ENCODE data around the gene FGF2.

DNA sequence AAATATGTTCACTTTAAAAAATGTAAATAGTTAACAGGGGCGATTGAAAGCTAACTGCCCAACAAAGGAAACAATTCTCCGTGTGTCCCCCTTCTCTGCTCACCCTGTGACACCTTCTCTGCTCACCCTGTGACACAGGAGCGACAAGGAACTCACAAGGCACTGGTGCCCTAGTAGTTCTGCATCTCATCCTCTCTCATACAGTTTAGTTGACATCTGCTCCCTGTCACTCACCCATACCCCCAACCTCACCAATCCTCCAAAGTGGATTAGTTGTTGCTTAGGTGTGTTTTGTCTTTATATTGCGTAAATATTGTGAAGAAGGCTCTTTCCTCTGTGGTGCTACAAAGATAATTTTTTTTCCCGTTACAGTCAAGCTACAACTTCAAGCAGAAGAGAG lies 49.3 kb downstream of the FGF2 start:
- TF ChIP-seq, protein P1, sequence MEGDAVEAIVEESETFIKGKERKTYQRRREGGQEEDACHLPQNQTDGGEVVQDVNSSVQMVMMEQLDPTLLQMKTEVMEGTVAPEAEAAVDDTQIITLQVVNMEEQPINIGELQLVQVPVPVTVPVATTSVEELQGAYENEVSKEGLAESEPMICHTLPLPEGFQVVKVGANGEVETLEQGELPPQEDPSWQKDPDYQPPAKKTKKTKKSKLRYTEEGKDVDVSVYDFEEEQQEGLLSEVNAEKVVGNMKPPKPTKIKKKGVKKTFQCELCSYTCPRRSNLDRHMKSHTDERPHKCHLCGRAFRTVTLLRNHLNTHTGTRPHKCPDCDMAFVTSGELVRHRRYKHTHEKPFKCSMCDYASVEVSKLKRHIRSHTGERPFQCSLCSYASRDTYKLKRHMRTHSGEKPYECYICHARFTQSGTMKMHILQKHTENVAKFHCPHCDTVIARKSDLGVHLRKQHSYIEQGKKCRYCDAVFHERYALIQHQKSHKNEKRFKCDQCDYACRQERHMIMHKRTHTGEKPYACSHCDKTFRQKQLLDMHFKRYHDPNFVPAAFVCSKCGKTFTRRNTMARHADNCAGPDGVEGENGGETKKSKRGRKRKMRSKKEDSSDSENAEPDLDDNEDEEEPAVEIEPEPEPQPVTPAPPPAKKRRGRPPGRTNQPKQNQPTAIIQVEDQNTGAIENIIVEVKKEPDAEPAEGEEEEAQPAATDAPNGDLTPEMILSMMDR (IDR thresholded peaks at IDR 0.05), result no peak
- no peak for TF ChIP-seq EZH2 (IDR thresholded peaks at IDR 0.05; ENCODE audit: borderline replicate concordance, insufficient read depth, low read depth, low read length, poor library complexity, severe bottlenecking)
